GM10266 (cell line): ENCODE data around the gene PI4K2B.

Experiments
- DNase-seq: peaks from one replicate; pipeline ENCODE4 v3.0.0; 2012; ENCODE audit errors: extremely low spot score
- CTCF ChIP-seq: IDR thresholded peaks from 2 replicates; pipeline ENCODE4 v1.5.1; 2012; ENCODE audit warnings: mild to moderate bottlenecking, low read depth; ENCODE audit not compliant: control insufficient read depth, insufficient read depth; ENCODE audit errors: missing control alignments

The PI4K2B gene

GRCh38 chr4:25310066-25310802 lies 76.4 kb downstream of the PI4K2B start:
- peak; percentile 34 for DNase-seq
- no peak for TF ChIP-seq CTCF

DNA sequence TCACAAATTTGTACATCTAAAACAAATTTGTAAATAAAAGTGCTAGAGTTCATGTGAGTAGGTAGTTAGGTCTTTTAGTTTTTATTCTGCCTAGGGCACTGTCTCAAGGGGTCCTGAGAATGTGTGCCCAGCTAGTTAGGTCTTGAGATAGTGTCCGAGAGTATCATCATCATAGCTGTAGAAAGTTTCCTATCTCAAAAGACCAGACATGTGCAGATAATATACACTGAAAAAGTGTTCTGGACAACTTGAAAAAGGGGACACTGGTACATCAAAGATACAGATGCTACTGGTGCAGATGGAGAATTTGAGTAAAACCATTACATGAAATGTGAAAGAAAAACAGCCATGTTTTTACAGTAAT lies 77.0 kb downstream of the PI4K2B start:
- no peak for DNase-seq
- TF ChIP-seq CTCF: no peak

DNA sequence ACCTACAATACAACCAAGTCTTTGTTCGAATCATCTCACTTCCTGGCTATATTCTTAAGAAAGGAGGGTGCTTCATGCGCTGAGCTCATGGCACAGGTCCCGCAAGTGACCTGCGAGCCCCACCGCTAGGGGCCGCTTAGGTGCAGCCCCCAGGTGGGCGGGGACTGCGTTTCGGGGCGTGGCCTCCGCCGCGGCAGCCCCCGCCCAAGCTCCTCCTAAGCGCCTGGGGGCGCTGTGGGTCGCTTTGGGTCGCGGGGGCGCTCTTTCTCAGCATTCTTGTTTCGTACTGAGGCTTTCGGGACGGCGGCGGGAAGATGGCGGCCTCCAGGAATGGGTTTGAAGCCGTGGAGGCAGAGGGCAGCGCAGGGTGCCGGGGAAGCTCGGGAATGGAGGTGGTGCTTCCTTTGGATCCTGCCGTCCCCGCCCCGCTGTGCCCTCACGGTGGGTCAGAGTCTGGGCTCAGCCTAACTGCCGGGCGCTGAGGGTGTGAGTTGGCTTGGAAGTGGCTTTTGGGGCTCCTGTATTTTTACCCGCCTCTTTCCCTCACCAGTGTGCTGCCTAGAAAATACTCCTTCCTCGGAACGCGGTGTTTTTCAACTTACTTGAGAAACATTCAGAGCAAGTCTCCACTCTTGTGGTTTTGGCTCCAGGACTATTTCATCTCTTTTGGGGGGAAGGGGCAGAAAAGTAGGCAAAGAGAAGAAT lies 78.8 kb downstream of the PI4K2B start, which contains the start of gene ZCCHC4:
Gene ZCCHC4, plus strand, starts transcription at position 279 of the 705 bp plus-strand sequence. Its CDS starts 36 bp downstream, at position 315.
- TF ChIP-seq CTCF: peak; percentile 98
- peak; percentile 82 for DNase-seq

GRCh38 chr4:25313201-25313895 lies 79.5 kb downstream of the PI4K2B start:
- no peak for DNase-seq
- TF ChIP-seq CTCF: no peak

- no peak for DNase-seq
- TF ChIP-seq CTCF: no peak
These were observed 86.5 kb downstream of the PI4K2B start for GRCh38 chr4:25320336-25320735.

- no peak for DNase-seq
- TF ChIP-seq CTCF: no peak
These were observed 86.9 kb downstream of the PI4K2B start for GRCh38 chr4:25320773-25321172.
